PFSK-1 (cell line): ENCODE results near the gene EPAS1.

Experiments
- FOXP2 ChIP-seq: optimal IDR thresholded peaks from 2 replicates; pipeline ENCODE3; 2011; ENCODE audit warnings: borderline replicate concordance, control low read depth, inconsistent platforms; ENCODE audit not compliant: insufficient read depth; ENCODE audit errors: extremely low read length, extremely low read depth
- POLR2AphosphoS5 ChIP-seq: IDR thresholded peaks from 2 replicates; pipeline ENCODE4 v1.6.1; 2012; ENCODE audit warnings: low read depth, mild to moderate bottlenecking, control low read depth, low read length, moderate library complexity
- REST ChIP-seq, 2 experiments: IDR thresholded peaks; 2 replicates each; pipeline versions ENCODE4 v1.6.1 to v1.8.0; 2011 to 2012; ENCODE audit warnings: low read depth in 2 of 2, low read length in 2 of 2, control low read depth in 1 of 2, inconsistent platforms in 1 of 2, mild to moderate bottlenecking in 1 of 2, moderate library complexity in 1 of 2; ENCODE audit not compliant: insufficient read depth in 1 of 2
- SIN3A ChIP-seq: IDR thresholded peaks from 2 replicates; pipeline ENCODE4 v1.6.1; 2012; ENCODE audit warnings: mild to moderate bottlenecking, low read length, moderate library complexity, borderline replicate concordance; ENCODE audit not compliant: insufficient read depth
- TAF1 ChIP-seq: IDR thresholded peaks from 2 replicates; pipeline ENCODE4 v1.6.1; 2012; ENCODE audit warnings: low read length, control low read depth, borderline replicate concordance; ENCODE audit not compliant: insufficient read depth

Gene EPAS1

GRCh38 chr2:46375566-46376125, 78.4 kb downstream of the EPAS1 start:
- TF ChIP-seq POLR2AphosphoS5: no peak
- TF ChIP-seq TAF1: no peak
- no peak for TF ChIP-seq REST (IDR thresholded peaks at IDR 0.05; ENCODE audit: insufficient read depth in 1 of 2, low read depth in 2 of 2, low read length in 2 of 2)
- TF ChIP-seq FOXP2: no peak
- no peak for TF ChIP-seq SIN3A

GRCh38 chr2:46376586-46376985, 79.4 kb downstream of the EPAS1 start:
- no peak for TF ChIP-seq SIN3A
- TF ChIP-seq REST (IDR thresholded peaks at IDR 0.05; ENCODE audit: insufficient read depth in 1 of 2, low read depth in 2 of 2, low read length in 2 of 2): no peak
- TF ChIP-seq FOXP2: no peak
- TF ChIP-seq POLR2AphosphoS5: no peak
- TF ChIP-seq TAF1: no peak

GRCh38 chr2:46377101-46377581, 79.9 kb downstream of the EPAS1 start:
- no peak for TF ChIP-seq TAF1

GRCh38 chr2:46377666-46378560, 80.7 kb downstream of the EPAS1 start:
- TF ChIP-seq POLR2AphosphoS5 (no peak), REST (IDR thresholded peaks at IDR 0.05; ENCODE audit: insufficient read depth in 1 of 2, low read depth in 2 of 2, low read length in 2 of 2) (no peak), SIN3A (no peak), TAF1 (no peak), FOXP2 (no peak)

- TF ChIP-seq FOXP2 (no peak), SIN3A (no peak), POLR2AphosphoS5 (no peak), TAF1 (no peak), REST (IDR thresholded peaks at IDR 0.05; ENCODE audit: insufficient read depth in 1 of 2, low read depth in 2 of 2, low read length in 2 of 2) (no peak)
Measured at GRCh38 chr2:46378616-46379015, 81.4 kb downstream of the EPAS1 start.
